Stimulated activated CD4-positive, alpha-beta T cell treated with anti-CD3 and anti-CD28 coated beads, Interleukin-2, amount 100 ng/mL, for 48 hours (primary cell): Measurements from ENCODE around the gene CEACAM18.

Source experiments
- DNase-seq, 2 donors: peaks; one replicate each; pipeline ENCODE4 v3.0.0-alpha.2; 2020

CEACAM18 gene

DNA sequence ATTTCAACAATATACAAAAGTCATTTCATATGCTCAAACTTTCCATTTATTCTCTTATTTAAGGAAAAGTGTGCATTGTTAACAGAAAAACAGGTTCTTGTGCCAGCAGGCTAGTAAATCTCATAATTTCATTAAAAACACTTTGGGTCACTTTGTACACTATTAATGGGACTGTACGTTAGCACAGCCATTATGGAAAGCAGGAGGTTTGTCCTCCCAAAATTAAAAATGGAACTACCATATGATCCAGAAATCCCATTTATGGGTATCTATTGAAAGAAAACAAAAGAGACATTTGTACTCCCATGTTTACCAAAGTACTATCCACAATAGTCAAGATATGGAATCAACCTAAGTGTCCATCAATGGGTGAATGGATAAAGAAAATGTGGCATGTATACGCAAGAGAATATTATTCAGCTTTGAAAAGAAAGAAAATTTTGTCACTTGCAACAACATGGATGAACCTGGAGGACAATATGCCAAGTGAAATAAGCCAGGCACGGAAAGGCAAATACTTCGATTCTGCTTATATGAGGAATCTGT, 61.6 kb downstream of the CEACAM18 start:
- no peak for DNase-seq
